Duodenal mucosa (tissue), 2 donors: ENCODE data around the gene NAT14.
"Not testable (repeated sequence)": the region's sequence is repeated elsewhere in the genome, so short reads cannot be mapped to it uniquely, and the experiment has no call there.

ENCODE experiments used
- H3K27ac ChIP-seq: one replicate; pipeline ENCODE4 v1.7.0; 2013; ENCODE audit warnings: low read depth, low read length
- H3K27me3 ChIP-seq, 2 donors: one replicate each; pipeline ENCODE4 v1.7.0; 2013; ENCODE audit warnings: low read length in 2 of 2, control low read depth in 1 of 2; ENCODE audit not compliant: insufficient read depth in 2 of 2, control insufficient read depth in 1 of 2
- H3K36me3 ChIP-seq, 2 donors: one replicate each; pipeline ENCODE4 v1.7.0; 2013; ENCODE audit warnings: low read length in 2 of 2, control low read depth in 1 of 2; ENCODE audit not compliant: insufficient read depth in 2 of 2, control insufficient read depth in 1 of 2
- H3K4me1 ChIP-seq, 2 donors: one replicate each; pipeline ENCODE4 v1.7.0; 2013; ENCODE audit warnings: low read length in 2 of 2, control low read depth in 1 of 2; ENCODE audit not compliant: insufficient read depth in 2 of 2, control insufficient read depth in 1 of 2
- H3K4me3 ChIP-seq, 2 donors: one replicate each; pipeline ENCODE4 v1.7.0; 2013; ENCODE audit warnings: low read length in 2 of 2, low read depth in 1 of 2
- H3K9ac ChIP-seq, 2 donors: one replicate each; pipeline ENCODE4 v1.7.0; 2013; ENCODE audit warnings: low read length in 2 of 2, low read depth in 1 of 2
- H3K9me3 ChIP-seq, 2 donors: one replicate each; pipeline ENCODE4 v1.7.0; 2013; ENCODE audit warnings: low read length in 2 of 2, control low read depth in 1 of 2; ENCODE audit not compliant: control insufficient read depth in 1 of 2

Gene NAT14

DNA sequence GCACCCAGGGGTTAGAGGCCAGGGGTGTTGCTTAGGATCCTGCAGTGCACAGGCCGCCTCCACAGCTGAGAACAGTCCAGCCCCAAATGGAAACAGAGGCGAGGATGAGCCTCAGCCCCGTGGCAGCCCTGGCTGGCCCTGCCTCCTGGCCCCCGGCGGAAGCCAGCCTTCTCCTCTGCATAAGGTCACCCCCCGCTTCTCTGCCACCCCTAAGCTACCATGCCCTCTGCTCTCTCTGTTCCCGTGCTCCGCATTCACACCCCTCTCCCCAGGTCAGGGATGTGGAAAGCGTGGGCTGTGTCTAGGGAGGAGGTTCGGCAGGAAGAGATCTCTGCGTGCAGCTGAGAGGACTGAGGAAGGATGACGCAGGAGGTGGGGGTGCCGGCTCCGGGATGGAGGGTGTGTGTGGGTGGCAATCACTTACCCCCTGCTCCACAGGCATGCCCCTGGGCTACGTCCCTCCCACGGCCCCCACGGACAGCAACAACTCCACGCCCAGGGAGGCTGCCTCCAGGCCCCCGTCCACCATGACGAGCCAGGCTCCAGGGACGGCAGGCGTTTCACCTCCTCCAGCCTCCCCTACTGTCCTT lies 9.3 kb downstream of the NAT14 start:
- peaks cover 0 to 21% of the 10 kb centered on the region in 2 donors for H3K27me3 ChIP-seq
- no peaks in the 10 kb centered on the region for H3K36me3 ChIP-seq
- no peaks in the 10 kb centered on the region for H3K9me3 ChIP-seq
- no peak overlapping the region for H3K9ac ChIP-seq
- H3K4me3 ChIP-seq, result no peak overlapping the region
- peak overlapping the region; percentile 3 for H3K27ac ChIP-seq
- H3K4me1 ChIP-seq, result peaks cover 0 to 3% of the 10 kb centered on the region in 2 donors

DNA sequence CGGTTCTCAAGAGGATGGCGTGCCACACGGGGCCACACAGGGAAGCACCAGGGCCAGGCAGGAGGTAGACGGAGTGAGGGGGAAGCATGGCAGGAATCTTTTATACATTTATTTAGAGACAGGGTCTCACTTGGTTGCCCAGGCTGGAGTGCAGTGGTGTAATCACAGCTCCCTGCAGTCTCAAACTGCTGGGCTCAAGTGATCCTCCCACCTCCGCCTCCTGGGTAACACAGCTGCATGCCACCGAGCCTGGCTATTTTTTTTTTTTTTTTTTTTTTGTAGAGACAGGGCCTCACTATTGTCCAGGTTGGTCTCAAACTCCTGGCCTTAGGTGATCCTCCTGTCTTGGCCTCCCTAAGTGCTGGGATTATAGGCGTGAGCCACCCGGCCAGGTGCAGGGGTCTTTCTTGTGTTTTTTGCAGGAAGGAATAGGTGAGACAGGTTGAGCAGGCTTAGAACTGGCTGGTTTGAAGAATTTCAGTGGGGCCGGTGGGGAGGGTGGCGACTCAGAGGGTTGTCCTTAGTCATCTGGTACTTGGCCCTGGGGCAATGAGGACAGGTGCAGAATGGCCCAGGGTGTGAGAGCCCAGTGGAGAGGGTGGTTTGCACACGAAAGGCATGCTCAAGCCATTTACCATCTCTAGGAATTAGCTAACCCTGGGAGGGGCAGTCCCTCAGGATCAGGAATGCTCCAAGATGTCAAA lies 10.8 kb downstream of the NAT14 start:
- Histone ChIP-seq H3K9ac (no peak overlapping the region), H3K4me3 (no peak overlapping the region), H3K4me1 (peaks cover 0 to 3% of the 10 kb centered on the region in 2 donors), H3K36me3 (no peaks in the 10 kb centered on the region), H3K9me3 (no peaks in the 10 kb centered on the region), H3K27ac (no peak overlapping the region), H3K27me3 (peaks cover 0 to 21% of the 10 kb centered on the region in 2 donors)

DNA sequence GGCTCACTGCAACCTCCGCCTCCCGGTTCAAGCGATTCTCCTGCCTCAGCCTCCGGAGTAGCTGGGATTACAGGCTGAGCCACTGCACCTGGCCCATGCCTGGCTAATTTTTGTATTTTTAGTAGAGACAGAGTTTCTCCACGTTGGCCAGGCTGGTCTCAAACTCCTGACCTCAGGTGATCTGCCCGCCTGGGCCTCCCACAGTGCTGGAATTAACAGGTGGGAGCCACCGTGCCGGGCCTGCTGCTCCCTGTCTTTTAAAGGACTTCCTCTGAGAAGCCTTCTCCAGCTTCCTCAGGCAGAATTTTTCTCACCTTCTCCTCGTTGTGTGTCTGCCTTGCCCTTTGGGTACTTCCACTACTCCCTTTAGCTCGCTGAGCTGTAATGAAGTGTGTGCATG lies 11.8 kb downstream of the NAT14 start:
- not testable (repeated sequence) for H3K27ac ChIP-seq, H3K4me3 ChIP-seq

DNA sequence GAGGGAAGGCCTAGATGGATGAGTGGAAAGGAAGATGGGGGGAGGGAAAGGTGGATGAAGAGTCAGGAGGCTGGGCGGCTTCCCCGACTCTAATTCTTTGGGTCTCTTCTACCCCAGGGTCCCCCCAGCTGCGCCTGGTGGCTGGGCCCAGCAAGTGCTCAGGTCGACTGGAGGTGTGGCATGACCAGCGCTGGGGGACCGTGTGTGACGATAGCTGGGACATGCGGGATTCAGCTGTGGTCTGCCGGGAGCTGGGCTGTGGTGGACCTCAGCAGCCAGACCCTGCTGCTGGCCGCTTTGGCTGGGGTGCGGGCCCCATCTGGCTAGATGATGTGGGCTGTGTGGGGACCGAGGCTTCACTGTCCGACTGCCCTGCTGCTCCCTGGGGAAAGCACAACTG lies 12.8 kb downstream of the NAT14 start:
- H3K4me3 ChIP-seq, result no peak overlapping the region
- H3K9me3 ChIP-seq, result no peaks in the 10 kb centered on the region
- no peak overlapping the region for H3K9ac ChIP-seq
- H3K27ac ChIP-seq, result no peak overlapping the region
- H3K4me1 ChIP-seq, result no peaks in the 10 kb centered on the region
- no peaks in the 10 kb centered on the region for H3K36me3 ChIP-seq
- peaks cover 0 to 11% of the 10 kb centered on the region in 2 donors for H3K27me3 ChIP-seq

More for the DNA sequence above, 11.8 kb downstream of the NAT14 start:
- H3K9ac ChIP-seq, H3K4me1 ChIP-seq, H3K9me3 ChIP-seq, H3K36me3 ChIP-seq: not testable (repeated sequence)
- H3K27me3 ChIP-seq, result peaks cover 0 to 17% of the 10 kb centered on the region in 2 donors

DNA sequence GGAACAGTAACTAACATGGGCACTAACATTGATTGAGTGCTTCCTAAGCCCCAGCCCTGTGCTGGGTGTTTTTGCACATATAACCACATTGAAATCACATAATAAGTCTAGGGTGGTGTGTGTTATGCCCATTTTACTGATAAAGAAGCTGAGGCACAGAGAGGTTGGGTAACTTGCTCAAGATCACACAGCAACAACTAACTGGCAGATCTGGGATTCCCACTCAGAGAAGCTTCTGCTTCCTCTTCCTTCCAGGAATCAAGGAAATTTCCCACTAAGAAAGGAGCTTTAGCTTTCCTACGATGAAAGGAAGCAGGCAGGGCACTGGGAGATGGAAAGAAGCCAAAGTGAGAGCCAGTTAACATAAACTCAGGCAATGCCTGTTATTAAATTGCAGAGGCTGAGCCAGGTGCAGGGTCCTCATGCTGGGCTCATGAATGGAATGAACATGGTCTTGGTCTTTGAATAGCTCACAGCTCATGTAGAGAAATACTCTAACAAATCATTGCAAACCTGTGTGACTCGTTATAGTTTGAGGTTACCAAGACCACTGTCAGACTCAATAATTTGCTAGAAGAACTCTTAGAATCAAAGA lies 13.4 kb downstream of the NAT14 start:
- peaks cover 0 to 8% of the 10 kb centered on the region in 2 donors for H3K27me3 ChIP-seq
- H3K36me3 ChIP-seq, result no peaks in the 10 kb centered on the region
- no peaks in the 10 kb centered on the region for H3K9me3 ChIP-seq
- no peaks in the 10 kb centered on the region for H3K4me1 ChIP-seq
- no peak overlapping the region for H3K9ac ChIP-seq
- H3K27ac ChIP-seq, result no peak overlapping the region
- no peak overlapping the region for H3K4me3 ChIP-seq

DNA sequence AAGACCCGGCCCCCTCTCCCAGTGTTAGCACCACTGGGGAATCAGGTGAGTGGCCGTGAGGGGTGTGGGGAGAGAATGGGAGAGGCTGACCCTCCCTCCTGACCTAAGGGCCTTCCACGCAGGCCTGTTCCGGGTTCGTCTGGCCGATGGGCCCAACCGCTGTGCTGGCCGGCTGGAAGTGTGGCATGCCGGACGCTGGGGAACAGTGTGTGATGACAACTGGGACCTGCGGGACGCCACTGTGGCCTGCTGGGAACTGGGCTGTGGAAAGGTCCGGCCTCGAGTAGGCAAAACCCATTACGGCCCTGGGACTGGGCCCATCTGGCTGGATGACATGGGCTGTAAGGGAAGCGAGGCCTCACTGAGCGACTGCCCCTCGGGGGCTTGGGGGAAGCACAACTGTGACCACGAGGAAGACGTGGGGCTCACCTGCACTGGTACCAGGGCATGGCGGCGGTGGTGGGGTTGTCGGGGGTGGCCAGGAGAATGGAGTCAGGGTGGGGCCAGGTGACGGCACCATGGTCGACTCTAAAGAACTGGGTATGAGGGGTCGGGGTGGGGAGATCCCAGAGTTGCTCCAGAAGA lies 15.5 kb downstream of the NAT14 start:
- Histone ChIP-seq H3K4me1 (no peaks in the 10 kb centered on the region), H3K4me3 (no peak overlapping the region), H3K36me3 (no peaks in the 10 kb centered on the region), H3K27ac (no peak overlapping the region), H3K27me3 (no peaks in the 10 kb centered on the region), H3K9ac (no peak overlapping the region), H3K9me3 (no peaks in the 10 kb centered on the region)

DNA sequence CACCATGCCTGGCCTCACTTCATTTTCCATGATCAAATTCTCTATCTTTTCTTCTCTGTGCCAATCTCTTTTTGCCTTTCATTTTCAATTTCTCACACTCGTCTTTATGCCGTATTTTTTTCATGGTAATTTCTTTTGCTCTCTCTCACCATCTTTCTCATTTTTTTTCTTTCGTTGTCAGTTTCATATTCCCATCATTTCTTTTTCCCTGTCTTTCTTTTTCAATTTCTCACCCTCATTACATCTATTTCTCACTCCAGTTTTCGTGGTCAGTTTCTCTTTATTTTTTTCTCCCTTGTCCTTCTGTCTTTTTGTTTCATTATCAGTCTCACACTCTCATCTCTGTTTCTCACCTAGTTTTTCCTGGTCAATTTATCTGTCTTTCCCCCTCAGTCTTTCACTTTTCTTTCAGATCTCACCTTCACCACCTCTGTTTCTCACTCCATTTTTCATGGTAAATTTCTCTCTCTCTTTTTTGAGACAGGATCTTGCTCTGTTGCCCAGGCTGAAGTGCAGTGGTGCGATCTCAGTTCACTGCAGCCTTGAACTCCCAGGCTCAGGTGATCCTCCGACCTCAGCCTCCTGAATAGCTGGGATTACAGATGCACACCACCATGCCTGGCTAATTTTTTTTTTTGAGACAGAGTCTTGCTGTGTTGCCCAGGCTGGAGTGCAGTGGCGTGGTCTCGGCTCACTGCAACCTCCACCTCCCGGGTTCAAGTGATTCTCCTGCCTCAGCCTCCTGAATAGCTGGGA lies 17.4 kb downstream of the NAT14 start:
- Histone ChIP-seq H3K4me1 (no peaks in the 10 kb centered on the region), H3K4me3 (no peak overlapping the region), H3K27ac (no peak overlapping the region), H3K36me3 (no peaks in the 10 kb centered on the region), H3K9ac (no peak overlapping the region), H3K27me3 (no peaks in the 10 kb centered on the region), H3K9me3 (no peaks in the 10 kb centered on the region)

DNA sequence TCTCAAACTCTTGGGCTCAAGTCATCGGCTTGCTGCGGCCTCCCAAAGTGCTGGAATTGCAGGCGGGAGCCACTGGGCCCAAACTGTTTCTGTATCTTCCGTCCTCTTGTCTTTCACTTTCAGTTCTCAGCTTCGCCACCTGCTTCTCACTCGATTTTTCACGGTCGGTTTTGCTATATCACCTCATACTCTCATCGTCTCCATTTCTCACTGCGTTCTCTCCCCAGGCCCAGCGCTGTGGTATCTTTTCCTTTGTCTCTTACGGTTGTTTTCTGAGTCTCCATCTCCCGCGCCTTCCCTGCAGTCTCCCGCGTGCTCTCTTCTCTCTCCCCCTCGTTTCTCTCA lies 18.1 kb downstream of the NAT14 start:
- no peaks in the 10 kb centered on the region for H3K27me3 ChIP-seq
- no peak overlapping the region for H3K27ac ChIP-seq
- peaks cover 0 to 2% of the 10 kb centered on the region in 2 donors for H3K4me1 ChIP-seq
- no peak overlapping the region for H3K9ac ChIP-seq
- no peaks in the 10 kb centered on the region for H3K9me3 ChIP-seq
- peak overlapping the region in 1 of 2 donors; percentile 3 for H3K4me3 ChIP-seq
- no peaks in the 10 kb centered on the region for H3K36me3 ChIP-seq

DNA sequence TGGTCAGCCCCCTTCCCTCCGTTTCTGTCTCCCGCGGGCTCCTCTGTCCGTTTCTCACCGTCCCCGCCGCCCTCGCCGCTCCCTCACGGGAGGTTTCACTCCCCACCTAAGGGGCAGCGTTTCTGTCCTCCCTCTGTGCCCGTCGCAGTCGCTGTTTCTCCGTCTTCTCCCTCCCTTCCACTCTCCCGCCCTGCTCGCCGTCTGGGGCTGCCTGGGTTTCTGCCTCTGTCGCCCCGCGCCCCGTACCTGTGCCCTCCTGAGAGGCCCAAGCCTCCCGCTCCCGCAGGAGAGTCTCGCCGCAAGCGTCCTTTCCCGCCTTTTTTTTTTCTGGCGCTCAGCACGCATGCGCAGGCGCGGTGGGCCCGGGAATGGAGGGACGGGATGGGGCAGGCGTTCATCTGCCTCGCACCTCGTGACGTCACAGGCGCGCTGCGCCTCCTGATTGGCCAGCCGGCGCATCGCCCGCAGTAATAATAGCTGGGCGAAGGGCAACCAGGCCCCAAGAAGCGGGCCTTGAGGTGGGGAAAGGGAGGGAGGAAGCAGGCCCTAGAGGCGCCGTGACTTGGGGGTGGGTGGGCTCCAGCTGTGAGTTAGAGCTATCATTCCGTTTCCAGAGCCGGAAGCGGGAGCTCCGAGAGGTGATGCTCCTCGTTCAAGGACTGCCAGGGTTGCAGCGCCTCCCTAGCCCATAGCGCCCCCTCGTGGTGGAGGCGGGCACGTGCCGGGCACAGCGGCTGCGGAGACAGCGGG lies 18.7 kb downstream of the NAT14 start:
- H3K4me1 ChIP-seq, result peaks cover 0 to 4% of the 10 kb centered on the region in 2 donors
- H3K9me3 ChIP-seq, result no peaks in the 10 kb centered on the region
- H3K9ac ChIP-seq, result no peak overlapping the region
- peak overlapping the region; percentile 64 to 74 for H3K4me3 ChIP-seq
- no peaks in the 10 kb centered on the region for H3K27me3 ChIP-seq
- H3K27ac ChIP-seq, result peak overlapping the region; percentile 8
- H3K36me3 ChIP-seq, result no peaks in the 10 kb centered on the region
